ENCODE data around the gene ELP5.
A peak's percentile ranks its signal among the peaks of the same experiment; 100 is the strongest.

Gene ELP5

DNA sequence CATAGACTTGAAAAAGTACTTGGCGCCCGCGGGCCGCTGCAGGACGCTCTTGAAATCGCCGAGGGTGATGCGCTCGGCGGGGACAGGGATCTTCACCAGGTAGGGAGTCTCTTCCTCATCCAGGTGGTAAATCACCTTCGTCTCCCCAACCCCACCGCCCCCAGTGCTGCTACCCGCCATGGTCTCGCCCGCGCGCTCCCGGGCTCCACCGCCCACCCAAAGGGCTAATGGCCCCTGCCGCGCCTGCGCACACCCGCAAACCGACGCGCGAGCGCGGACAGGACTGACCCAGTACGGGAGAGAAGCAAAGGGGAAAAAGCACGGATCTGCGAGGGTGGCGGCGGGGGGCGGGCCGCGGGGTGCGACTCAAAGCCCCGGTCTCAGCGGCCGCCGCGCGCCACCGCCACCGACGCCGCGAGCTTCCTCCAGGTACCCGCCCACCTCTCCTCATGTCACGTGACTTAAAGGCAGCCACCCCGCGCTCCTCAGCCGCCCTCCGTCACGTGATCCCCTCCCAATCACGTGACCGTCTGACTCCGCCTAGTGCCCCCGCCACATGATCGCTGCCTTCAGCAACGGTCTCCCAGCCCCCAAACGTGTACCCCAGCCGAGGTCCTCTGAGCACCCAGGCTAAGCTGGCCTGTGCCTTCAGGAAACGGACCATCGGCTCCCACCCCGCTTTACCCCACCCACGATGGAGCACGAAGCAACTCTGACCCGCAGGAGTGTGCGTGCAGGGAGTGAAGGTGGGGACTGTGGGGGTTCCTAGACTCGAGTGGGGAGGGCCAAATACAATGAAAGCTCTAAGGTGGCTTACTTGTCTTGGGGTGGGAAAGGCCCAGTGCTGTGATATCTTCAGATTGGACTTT lies 17.7 kb upstream of the ELP5 start, which contains the start of gene DVL2:
Gene DVL2 (minus strand): TSS at position 435 of the 869 bp plus-strand sequence. CDS start 255 bp downstream, at position 180.
- no peaks in the 10 kb centered on the region for H3K9me3 ChIP-seq (ENCODE audit: insufficient read depth, low read length, severe bottlenecking)
- peaks cover 61% of the 10 kb centered on the region for H3K4me1 ChIP-seq (ENCODE audit: insufficient read depth, low read length)
- H3K27me3 ChIP-seq (ENCODE audit: insufficient read depth, low read length, poor library complexity), result no peaks in the 10 kb centered on the region
- H3K9ac ChIP-seq (ENCODE audit: low read depth, low read length), result peak within 1 kb of the TSS; percentile 90
- TF ChIP-seq, protein P1, sequence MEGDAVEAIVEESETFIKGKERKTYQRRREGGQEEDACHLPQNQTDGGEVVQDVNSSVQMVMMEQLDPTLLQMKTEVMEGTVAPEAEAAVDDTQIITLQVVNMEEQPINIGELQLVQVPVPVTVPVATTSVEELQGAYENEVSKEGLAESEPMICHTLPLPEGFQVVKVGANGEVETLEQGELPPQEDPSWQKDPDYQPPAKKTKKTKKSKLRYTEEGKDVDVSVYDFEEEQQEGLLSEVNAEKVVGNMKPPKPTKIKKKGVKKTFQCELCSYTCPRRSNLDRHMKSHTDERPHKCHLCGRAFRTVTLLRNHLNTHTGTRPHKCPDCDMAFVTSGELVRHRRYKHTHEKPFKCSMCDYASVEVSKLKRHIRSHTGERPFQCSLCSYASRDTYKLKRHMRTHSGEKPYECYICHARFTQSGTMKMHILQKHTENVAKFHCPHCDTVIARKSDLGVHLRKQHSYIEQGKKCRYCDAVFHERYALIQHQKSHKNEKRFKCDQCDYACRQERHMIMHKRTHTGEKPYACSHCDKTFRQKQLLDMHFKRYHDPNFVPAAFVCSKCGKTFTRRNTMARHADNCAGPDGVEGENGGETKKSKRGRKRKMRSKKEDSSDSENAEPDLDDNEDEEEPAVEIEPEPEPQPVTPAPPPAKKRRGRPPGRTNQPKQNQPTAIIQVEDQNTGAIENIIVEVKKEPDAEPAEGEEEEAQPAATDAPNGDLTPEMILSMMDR (IDR thresholded peaks at IDR 0.05; ENCODE audit: borderline replicate concordance, extremely low read depth, low read length, poor library complexity, severe bottlenecking), result no peak
- no peak for TF ChIP-seq EZH2 (IDR thresholded peaks at IDR 0.05; ENCODE audit: borderline replicate concordance, low read depth, low read length, severe bottlenecking)
- H3K79me2 ChIP-seq (ENCODE audit: insufficient read depth, low read length), result peaks cover 98% of the 10 kb centered on the region
- DNase-seq (peak; percentile 96), ATAC-seq (ENCODE audit: insufficient read depth, low read depth) (peak; percentile 59)
- H4K20me1 ChIP-seq (ENCODE audit: insufficient read depth, low read length), result peaks cover 57% of the 10 kb centered on the region
- H3K27ac ChIP-seq (ENCODE audit: low read length), result peak within 1 kb of the TSS; percentile 97
- peaks cover 55% of the 10 kb centered on the region for H3K36me3 ChIP-seq (ENCODE audit: insufficient read depth, low read length)
- peak within 1 kb of the TSS; percentile 83 to 93 for H3K4me3 ChIP-seq (ENCODE audit: low read depth in 1 of 2, low read length in 2 of 2)
- peak within 1 kb of the TSS; percentile 99 for H3K4me2 ChIP-seq (ENCODE audit: insufficient read depth, low read length)
- peak within 1 kb of the TSS; percentile 75 for H2AFZ ChIP-seq (ENCODE audit: low read depth, low read length)

DNA sequence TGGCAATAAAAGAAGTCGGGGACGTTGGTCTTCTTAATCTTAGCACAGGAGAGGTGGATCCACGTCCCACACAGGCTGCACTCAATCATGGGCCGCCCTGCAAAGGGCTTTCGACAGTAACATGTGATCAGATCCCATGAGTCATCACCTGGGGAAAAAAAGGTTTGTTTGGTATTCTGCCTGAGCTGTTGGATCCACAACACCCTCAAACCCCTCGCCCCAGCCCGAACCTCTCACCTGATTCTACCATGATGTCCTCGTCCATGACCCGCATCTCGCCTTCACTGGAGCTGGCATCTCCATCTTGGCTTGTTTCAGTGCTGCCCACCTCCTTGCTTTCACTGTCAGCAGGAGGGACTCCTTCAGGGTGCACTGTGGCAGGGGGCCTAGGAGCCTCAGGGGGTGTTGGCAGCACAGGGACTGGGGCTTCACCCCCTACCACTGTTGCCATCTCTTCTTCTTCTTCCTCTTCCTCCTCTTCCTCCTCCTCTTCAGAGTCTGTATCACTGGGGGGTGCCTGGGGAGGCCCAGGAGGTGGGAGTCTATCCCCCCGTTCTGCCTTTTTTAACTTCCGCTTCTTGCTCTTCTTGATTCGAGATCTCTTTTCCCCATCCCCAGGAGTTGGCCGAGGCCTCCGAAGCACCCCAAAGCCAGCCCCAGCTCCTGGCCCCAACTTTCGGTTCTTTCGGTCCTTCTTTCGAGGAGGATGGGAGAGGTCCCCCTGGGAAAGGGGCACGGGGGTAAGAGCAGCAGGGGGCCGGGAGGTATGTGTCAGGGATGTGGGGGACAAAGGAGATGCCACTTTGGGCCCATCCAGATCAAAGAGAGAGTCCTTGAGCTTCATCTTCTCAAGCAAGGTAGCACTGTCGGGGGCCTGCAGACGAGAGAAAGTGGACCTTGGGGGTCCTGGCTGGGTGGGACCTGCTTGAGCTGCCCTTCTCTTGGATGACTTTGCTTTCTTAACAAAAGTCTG lies 16.0 kb upstream of the ELP5 start:
- no peak for DNase-seq
- Histone ChIP-seq H3K4me2 (ENCODE audit: insufficient read depth, low read length) (peak overlapping the region; percentile 99), H3K36me3 (ENCODE audit: insufficient read depth, low read length) (peaks cover 48% of the 10 kb centered on the region), H3K79me2 (ENCODE audit: insufficient read depth, low read length) (peaks cover 88% of the 10 kb centered on the region), H2AFZ (ENCODE audit: low read depth, low read length) (no peak overlapping the region), H3K4me3 (ENCODE audit: low read depth in 1 of 2, low read length in 2 of 2) (0 out of 4 replicates have a peak overlapping the region, but pooled peaks of 1 of the 2 experiments have one; percentile 83), H3K27me3 (ENCODE audit: insufficient read depth, low read length, poor library complexity) (no peaks in the 10 kb centered on the region), H3K27ac (ENCODE audit: low read length) (peak overlapping the region; percentile 97), H3K9ac (ENCODE audit: low read depth, low read length) (peak overlapping the region; percentile 90; the same call in 1 of the 2 replicates), H3K9me3 (ENCODE audit: insufficient read depth, low read length, severe bottlenecking) (no peaks in the 10 kb centered on the region), H3K4me1 (ENCODE audit: insufficient read depth, low read length) (peaks cover 69% of the 10 kb centered on the region), H4K20me1 (ENCODE audit: insufficient read depth, low read length) (peaks cover 40% of the 10 kb centered on the region)
- no peak for ATAC-seq (ENCODE audit: insufficient read depth, low read depth)
- no peak for TF ChIP-seq EZH2 (IDR thresholded peaks at IDR 0.05; ENCODE audit: borderline replicate concordance, low read depth, low read length, severe bottlenecking)
- TF ChIP-seq, protein P1 (IDR thresholded peaks at IDR 0.05; ENCODE audit: borderline replicate concordance, extremely low read depth, low read length, poor library complexity, severe bottlenecking), result no peak

DNA sequence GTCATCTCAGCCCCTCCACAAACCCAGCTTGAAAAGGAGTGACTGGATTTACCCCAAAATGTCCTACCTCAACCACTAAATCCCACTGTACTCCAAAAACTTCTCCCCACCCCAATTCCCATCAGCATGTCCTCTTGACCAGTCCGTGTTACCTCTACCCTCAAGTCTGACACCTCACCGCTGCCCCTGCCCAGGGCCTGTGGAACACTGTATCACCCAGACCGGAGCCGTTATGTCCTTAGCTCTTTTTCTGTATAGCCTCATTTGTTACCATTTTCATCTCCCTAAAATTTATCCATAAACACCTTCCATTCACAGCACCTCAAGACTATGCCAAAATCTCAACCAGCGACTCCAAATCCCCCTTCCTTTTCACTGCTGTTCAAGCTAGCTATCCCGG lies 15.2 kb upstream of the ELP5 start:
- H2AFZ ChIP-seq (ENCODE audit: low read depth, low read length), result no peak overlapping the region
- peaks cover 38% of the 10 kb centered on the region for H4K20me1 ChIP-seq (ENCODE audit: insufficient read depth, low read length)
- H3K4me1 ChIP-seq (ENCODE audit: insufficient read depth, low read length), result peaks cover 73% of the 10 kb centered on the region
- H3K36me3 ChIP-seq (ENCODE audit: insufficient read depth, low read length), result peaks cover 51% of the 10 kb centered on the region
- peak overlapping the region; percentile 99 for H3K4me2 ChIP-seq (ENCODE audit: insufficient read depth, low read length)
- DNase-seq (no peak), ATAC-seq (ENCODE audit: insufficient read depth, low read depth) (no peak)
- TF ChIP-seq, protein P1 (IDR thresholded peaks at IDR 0.05; ENCODE audit: borderline replicate concordance, extremely low read depth, low read length, poor library complexity, severe bottlenecking), result no peak
- no peak for TF ChIP-seq EZH2 (IDR thresholded peaks at IDR 0.05; ENCODE audit: borderline replicate concordance, low read depth, low read length, severe bottlenecking)
- no peaks in the 10 kb centered on the region for H3K9me3 ChIP-seq (ENCODE audit: insufficient read depth, low read length, severe bottlenecking)
- H3K27me3 ChIP-seq (ENCODE audit: insufficient read depth, low read length, poor library complexity), result no peaks in the 10 kb centered on the region
- H3K9ac ChIP-seq (ENCODE audit: low read depth, low read length), result peak overlapping the region; percentile 88
- no peak overlapping the region; a peak in 1 of 4 replicates for H3K4me3 ChIP-seq (ENCODE audit: low read depth in 1 of 2, low read length in 2 of 2)
- H3K79me2 ChIP-seq (ENCODE audit: insufficient read depth, low read length), result peaks cover 88% of the 10 kb centered on the region
- H3K27ac ChIP-seq (ENCODE audit: low read length), result peak overlapping the region; percentile 81; the same call in 1 of the 2 replicates

Measured in DND-41 (cell line).